Hindlimb muscle (tissue), 1 donor: Measurements from ENCODE around the gene VAMP1. TPM values are rescaled to one million over a fixed set of nuclear protein-coding genes. Genes with fewer than 3 reads are reported as not detected.
"Not testable (repeated sequence)": the region's sequence is repeated elsewhere in the genome, so short reads cannot be mapped to it uniquely, and the experiment has no call there.

Experiments
- DNase-seq: peaks from one replicate; pipeline ENCODE4 v3.0.0-alpha.2; 2013
- polyA plus RNA-seq: library from polyadenylated mRNA; unstranded; fragments of 120-200 nt; gene quantifications from one replicate; pipeline ENCODE4 v1.2.1, GENCODE V29; 2013; ENCODE audit not compliant: insufficient read length

The VAMP1 gene
- polyA plus RNA-seq, 1 donor: 11.9 TPM

DNA sequence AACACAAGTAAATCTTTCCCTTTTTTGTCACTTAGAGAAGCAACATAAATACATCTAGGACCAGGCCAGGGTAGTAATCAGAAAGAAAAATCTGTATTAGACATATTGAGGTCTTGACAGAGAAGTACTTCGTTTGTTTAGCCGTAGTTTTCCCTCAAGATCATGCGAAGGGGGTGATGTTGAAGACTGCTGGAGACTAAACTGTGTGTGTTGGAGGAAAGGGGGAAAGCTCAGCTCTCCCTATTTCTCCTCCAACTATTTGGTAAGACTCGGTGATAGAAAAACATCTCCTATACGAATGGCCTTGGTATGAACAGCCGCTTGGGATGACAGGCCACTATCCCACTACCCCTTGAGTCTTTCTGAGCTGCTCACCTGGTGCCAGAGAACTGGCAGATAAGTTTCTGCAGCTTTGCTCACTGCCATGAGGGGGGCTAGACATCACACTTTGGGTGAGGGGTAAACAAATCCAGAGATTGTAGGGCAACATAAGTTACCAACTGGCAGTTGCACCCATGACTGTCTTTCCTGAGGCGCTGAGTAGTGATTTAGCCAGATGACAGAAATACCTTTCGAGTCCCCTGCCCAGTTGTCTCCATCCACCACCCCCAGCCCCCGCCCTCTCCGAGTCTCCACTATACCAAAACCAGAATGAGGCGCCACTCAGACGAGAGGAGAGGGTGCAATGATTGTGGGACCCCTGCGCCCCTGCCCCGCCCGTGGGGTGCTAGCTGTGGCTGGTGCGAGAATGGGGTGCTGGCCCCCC, 685 bp downstream of the VAMP1 start:
- no peak for DNase-seq

DNA sequence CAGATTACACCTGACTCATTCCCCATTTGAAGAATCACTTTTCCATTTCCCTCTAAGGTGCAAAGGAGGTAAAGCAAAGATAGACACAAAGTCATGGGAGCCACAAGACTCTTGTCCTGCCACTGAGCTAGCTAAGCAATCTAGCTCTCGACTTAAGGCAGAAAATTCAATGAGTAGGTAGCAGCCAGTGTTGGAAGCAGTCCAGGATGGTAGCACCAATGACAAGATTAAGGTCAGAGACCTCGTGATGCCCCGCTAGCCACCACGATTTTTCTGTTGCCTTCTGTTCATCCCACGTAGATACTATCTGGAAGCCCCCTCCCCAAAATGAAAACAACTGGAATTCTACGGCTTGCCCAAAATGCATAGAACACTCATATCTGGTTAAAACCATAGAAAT, 1.4 kb downstream of the VAMP1 start:
- DNase-seq: no peak

DNA sequence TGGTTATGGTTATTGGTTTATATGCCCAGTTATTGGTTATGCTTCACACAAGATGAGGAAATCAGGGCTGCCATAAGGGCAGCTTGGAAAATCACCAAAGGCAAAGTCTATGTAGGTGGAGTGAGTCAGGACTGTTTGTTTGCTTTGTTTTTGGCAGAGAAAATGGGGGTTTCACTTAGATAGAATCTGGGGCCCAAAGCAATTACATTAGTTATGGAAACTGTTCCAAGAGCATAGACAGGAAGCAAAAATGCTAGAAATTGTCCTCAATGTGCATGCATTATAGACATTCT, 2.2 kb downstream of the VAMP1 start:
- DNase-seq: no peak

DNA sequence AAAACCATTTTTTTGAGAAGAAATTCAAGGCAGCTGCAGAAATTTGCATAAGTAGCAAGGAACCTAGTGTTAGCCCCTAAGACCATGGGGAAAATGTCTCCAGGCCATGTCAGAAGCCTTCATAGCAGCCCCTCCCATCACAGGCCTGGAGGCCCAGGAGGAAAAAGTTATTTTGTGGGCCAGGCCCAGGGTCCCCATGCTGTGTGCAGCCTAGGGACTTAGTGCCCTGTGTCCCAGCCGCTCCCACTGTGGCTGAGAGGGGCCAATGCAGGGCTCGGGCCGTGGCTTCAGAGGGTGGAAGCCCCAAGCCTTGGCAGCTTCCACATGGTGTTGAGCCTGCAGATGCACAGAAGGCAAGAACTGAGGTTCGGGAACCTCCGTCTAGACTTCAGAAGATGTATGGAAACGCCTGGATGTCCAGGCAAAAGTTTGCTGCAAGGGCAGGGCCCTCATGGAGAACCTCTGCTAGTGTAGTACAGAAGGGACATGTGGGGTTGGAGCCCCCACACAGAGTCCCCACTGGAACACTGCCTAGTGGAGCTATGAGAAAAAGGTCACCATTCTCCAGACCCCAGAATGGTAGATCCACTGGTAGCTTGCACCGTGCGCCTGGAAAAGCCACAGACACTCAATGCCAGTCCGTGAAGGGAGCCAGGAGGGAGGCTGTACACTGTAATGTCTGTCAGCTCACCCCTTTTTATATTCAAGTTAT, 2.8 kb downstream of the VAMP1 start:
- not testable (repeated sequence) for DNase-seq

DNA sequence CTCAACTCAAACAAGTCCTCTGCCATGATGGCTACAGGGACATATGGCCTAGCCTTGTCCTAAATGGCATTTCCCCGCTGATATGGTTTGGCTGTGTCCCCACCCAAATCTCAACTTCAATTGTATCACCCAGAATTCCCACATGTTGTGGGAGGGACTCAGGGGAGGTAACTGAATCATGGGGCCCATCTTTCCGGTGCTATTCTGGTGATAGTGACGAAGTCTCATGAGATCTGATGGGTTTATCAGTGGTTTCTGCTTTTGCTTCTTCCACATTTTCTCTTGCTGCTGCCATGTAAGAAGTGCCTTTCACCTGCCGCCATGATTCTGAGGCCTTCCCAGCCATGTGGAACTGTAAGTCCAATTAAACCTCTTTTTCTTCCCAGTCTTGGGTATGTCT, 3.7 kb downstream of the VAMP1 start:
- not testable (repeated sequence) for DNase-seq

DNA sequence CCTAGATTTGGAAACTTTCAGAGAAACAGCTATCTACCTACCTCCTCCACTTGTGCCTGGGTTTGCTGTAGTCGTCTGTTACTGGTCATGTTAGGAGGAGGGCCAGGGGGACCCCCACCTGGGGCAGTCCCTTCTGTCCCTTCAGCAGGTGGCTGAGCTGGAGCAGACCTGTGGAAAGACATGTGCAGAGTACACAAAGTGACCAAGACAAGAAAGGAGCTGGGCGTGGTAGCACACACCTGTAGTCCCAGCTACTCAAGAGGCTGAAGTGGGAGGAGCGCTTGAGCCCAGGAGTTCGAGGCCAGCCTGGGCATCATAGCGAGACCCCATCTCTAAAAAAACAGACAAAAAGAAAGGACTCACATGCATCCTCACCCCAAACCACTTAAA, 4.3 kb downstream of the VAMP1 start:
- no peak for DNase-seq

DNA sequence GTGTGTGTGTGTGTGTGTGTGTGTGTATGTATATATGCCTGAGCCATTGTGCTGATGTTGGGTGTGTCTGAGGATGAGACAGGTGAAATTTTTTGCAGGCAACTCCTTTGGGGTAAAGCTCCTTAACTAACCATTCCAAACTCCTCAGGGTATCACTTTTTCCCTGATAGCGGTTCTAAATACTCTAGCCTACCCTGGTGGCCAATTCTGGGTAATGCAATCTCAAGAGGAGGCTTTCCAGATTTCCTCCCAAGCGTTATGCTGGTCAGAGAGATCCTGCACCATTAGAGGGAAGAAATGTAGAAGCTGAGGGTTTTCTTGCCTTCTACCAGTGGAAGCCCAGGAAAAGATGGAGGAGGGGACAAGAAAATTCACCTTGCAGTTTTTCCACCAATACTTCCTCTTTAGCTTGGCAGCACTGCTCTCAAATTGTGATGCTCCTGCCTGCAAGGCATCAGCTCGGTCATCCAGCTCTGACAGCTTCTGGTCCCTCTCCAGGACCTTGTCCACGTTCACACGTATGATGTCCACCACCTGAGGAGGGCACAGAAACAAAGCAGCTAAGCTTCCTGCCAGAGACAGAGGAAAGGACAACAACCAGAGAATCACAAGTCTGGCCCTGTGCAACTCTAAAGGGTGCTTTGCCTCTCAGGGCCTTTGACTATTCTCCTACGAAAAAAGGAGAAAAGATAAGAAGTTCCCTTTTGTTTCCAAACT, 4.9 kb downstream of the VAMP1 start:
- peak; percentile 70 for DNase-seq

DNA sequence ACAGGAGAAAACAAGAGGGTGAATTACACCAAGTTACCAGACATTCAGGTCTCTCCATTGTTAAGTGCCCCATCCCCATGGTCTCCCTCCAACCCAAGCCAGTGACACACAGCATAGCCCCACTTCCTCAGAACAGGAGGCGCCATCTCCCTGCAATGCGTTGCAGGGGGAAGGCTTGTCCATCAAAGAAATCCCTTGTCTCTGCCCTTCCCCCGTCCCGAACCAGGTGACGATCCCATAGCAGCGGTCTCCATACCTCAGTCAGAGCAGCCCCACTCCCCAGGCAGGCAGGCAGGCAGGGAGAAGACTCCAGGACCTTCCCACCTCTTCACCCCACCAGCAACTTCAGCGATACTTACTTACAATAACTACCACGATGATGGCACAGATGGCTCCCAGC, 5.9 kb downstream of the VAMP1 start:
- DNase-seq: no peak

DNA sequence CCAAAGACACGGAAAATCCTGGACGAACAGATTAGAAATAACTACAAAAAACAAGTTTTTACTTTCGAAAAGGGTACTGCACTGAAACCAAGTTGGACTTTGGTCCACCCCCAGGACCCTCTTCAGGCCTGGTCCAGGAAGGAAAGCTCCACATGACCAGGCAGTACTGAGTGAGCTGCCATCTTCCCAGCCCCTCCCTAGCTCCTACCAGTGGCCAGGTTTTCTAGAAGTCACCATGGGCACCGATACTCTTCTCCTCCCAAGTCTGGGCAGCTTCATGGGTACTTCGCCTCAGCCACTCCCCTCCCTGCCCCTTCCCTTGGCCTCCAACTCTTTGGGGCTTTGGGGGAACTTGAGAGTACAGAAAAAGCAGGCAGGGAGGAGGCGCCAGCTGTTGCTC, 6.6 kb downstream of the VAMP1 start:
- no peak for DNase-seq

DNA sequence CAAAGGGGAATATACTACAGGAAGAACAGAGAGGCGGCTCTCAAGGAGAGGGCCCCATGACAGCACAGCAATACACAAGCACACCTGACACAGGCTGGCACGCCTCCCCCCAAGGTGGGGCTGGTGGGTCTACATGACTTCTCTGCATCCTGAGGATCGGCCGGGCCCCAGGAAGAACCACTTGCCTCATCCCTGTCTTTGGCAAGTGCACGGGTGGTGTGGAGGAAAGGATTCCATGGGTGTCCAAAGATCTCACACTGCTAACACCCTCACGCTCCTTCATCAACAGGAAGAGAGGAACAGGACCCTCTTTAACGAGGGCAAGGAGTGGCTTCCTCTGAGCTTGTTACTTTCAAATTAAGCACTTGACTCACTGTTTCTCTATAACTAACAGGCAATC, 7.3 kb downstream of the VAMP1 start:
- DNase-seq: no peak

DNA sequence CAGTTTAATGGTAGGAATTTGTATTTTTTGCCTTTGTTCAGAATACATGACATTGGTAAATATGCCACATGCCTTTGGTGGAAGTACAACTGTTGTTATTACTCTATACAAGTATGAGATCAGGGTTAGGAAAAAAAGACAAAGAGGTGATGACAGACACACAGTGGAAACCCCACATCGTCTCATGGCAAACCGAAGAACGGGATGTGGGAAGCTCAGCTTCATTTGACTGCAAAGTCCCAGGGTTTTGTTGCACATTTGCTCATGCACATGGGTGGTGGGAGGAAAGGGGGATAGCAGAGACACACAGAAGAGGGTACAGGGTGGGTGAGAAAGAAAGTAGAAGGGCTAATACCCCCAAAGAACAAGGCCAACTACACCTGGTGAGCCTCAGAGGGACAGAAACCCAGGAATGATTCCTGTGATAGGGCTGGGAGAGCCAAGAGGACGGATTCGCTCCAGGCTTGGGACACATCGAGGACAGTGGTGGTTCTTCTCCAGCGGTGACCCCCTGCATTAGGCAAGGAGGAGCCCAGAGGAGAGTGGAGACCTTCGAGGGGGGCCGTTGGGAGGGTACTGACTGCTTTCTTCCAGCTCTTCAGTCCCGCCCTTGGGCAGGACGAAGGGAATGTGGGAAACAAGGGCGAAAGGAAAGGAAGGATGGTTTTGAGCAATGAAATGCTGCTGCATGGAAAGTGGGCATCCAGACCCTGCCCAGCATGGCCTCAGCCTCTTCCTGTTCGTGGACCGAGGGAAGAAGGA, 8.1 kb downstream of the VAMP1 start:
- DNase-seq: no peak

DNA sequence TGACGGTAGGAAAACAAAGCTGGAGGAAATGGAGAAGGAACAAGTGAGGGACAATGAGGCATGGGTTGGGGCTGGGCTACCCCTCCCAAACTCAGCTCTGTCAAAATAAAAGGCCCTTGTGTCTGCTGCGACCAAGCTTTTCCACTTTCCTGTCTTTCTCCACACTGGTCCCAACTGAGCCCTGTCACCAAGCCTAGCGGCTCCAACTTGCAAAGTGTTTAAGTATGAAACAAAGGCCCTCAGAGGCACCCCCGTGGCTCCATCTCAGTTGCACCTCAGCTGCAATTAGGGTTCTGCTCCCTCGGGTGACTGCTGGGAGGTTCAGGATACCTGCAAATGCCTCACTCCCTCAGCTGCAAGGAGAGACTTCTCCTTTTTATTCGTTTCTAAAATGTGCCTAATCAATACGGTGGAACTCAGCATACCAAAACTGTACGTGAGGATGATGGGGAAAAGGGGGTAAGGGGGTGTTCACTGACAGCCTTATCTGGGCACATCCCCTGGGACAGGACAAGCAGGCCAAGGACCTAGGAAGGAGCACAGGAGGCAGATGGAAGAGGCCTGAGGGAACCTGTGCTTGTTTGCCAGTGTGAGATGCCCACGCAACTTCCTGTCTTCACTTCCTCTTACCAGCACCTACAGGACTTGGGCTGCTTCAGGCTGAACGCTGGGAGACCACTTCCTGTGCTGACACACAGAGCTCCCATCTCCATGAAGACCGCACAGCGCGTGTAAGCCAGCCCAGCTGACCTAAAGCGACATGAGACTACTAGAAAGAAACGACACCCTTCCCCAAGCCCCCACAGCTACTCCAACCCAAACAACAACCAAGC, 8.9 kb downstream of the VAMP1 start:
- DNase-seq: no peak

DNA sequence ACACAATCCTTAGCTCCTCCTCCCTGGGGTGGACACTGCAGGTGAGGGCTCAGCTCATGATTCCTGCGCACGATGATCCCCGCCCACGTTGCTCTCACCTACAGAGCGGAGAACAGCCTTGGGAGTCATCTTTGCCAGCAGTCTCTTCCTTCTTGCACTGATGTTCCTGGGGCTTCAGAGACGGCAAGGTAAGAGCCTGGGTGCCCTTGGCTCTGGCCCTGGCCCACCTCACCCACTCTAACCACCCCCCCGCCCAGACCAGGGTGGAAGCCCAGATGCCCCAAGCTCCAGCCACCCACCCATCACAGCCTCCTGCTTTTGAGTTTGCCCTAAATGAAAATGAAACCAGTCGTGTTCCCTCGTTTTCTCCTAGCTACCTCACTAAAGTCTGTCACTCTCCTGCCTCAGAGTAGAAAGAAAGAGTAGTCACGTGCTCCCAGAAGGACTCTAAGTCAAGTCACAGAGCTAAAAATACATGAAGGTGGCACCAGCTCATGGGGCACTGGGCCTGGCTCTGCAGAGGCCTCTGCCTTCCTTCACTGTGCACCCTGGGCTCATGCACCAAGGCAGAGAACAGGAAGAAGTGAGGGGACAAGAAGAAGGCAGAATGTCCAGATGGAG, 9.6 kb downstream of the VAMP1 start:
- no peak for DNase-seq

DNA sequence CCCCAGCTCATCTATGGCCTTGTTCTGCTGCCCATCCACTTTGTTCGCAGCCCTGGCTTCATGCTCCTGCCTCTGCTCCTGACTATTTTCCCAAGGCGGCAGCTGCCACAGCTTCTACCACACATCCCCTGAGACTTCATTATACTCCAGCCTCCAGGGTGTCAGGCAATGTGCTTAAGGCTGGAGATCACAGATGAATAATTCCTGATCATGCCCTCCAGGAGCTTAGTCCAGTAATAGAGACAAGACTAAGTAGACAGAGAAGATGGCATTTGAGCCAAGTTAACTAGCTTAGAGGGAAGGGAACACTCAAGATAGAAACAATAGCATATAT, 11.5 kb downstream of the VAMP1 start:
- DNase-seq: no peak

DNA sequence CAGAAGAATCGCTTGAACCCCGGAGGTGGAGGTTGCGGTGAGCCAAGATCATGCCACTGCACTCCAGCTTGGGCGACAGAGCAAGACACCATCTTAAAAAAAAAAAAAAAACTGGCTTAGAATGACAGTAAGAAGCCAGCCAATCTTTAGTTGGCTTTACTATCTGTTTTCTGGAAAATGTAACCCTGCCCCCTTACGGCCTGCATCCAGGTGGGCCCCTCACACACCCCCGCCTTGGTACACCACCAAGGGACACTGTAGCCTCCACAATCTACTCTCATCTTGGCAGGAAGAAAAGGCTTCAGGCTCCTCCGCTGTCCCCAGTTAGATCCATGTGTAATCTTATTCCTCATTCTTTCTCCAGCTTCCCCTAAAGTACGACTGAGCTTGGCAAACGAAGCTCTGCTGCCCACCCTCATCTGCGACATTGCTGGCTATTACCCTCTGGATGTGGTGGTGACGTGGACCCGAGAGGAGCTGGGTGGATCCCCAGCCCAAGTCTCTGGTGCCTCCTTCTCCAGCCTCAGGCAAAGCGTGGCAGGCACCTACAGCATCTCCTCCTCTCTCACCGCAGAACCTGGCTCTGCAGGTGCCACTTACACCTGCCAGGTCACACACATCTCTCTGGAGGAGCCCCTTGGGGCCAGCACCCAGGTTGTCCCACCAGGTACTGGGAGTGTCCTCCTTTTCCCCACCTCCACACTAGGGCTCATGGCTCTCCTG, 12.0 kb downstream of the VAMP1 start:
- DNase-seq: no peak

DNA sequence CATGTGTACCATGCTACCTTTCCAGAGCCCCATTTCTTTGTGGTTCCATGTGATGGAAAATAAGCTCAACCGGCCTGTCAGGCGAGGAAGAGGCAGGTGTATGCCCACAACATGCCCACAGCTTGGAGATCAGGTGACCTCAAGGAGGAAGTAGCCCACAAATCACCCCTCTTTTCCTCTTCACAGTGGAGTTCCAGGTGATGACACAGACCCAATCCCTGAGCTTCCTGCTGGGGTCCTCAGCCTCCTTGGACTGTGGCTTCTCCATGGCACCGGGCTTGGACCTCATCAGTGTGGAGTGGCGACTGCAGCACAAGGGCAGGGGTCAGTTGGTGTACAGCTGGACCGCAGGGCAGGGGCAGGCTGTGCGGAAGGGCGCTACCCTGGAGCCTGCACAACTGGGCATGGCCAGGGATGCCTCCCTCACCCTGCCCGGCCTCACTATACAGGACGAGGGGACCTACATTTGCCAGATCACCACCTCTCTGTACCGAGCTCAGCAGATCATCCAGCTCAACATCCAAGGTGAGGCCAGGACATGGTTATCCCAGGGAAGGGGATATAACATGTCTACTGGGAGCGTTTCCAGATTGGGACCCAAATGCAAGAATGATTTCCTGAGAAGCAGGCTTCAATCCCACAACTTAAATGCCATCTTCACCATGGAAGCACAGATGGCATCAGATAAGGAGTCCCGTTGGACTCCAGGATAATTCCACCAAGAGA, 13.1 kb downstream of the VAMP1 start:
- DNase-seq: no peak

DNA sequence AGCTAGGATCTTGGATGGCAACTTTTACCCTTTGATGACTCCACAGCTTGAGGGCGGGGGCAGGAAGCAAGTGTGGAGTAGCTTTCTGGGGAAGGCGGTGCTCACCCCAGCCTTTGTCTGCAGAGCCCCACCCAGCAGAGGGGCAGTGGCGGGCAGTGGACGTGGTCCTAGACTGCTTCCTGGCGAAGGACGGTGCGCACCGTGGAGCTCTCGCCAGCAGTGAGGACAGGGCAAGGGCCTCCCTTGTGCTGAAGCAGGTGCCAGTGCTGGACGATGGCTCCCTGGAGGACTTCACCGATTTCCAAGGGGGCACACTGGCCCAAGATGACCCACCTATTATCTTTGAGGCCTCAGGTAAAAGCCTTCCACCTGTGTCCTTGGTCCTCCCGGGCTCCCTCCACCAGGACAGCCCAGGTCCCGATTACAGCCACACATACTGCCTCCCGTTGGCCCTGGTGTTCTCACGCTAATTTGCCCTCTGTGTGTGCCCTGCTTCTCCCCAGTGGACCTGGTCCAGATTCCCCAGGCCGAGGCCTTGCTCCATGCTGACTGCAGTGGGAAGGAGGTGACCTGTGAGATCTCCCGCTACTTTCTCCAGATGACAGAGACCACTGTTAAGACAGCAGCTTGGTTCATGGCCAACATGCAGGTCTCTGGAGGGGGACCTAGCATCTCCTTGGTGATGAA, 17.4 kb downstream of the VAMP1 start:
- DNase-seq: no peak

DNA sequence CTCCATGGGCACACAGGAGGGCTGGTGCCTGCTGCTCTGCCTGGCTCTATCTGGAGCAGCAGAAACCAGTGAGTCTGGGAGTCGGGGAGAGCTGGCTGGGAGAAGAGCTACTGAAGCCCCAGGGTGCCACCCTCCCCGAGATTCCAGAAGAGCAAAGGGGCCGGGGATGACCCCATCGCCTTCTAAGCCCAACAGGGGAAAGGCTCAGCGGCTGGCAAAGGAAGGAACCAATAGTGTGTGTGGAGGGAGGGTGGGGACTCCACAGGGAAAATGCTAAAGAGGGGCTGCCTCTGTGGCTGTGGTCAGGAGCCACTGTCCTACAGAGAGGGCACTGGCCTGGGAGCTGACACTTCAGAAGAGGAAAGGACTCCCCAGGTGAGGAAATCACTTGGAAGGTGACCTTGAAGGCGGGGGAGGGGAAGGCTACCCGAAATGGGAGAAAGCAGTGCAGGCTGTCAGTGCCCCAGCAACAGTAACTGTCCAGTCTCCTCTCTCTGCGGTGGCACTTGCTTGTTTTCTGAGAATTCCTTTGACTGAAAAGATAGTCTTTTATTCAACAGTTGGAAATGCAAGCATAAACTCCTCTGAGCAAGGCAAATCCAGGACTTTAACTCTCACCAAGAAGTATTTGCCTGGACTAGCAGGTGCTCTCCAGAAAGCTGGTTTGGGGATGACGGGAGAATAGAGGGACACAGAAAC, 18.1 kb downstream of the VAMP1 start:
- peak; percentile 51 for DNase-seq
